H54 (cell line): ENCODE measurements around the gene GABARAPL2.
"Not testable (repeated sequence)": the region's sequence is repeated elsewhere in the genome, so short reads cannot be mapped to it uniquely, and the experiment has no call there.

Experiments
- DNase-seq: peaks from one replicate; pipeline ENCODE4 v3.0.0; 2011; ENCODE audit warnings: low spot score, mixed read lengths; ENCODE audit not compliant: insufficient read length
- FAIRE-seq: peaks from 3 replicates; lab custom pipeline; 2011; peaks lifted over from hg19 to GRCh38; lab: Jason Lieb, UNC
- POLR2A ChIP-seq: IDR thresholded peaks from 2 replicates; pipeline ENCODE4 v1.6.1; 2011; ENCODE audit warnings: low read depth, mild to moderate bottlenecking, low read length

GABARAPL2 gene

DNA sequence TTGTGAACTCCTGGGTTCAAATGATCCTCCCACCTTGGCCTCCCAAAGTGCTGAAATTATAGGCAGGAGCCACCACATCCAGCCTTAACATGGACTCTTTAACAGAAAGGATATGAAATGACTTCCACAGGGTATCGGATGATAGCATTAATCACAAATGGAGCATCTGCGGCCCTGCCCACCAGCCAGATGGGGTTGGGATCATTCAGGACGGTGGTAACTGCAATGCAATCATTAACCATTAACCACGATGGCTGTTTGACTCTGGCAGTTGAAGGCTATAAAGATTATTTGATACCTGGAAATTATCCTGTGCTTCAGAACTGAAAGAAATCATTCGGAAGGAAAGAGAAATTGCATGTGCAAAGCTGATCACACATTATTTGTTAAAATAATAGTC lies 24.9 kb upstream of the GABARAPL2 start:
- no peak for DNase-seq
- FAIRE-seq, result no peak
- TF ChIP-seq POLR2A, result no peak

DNA sequence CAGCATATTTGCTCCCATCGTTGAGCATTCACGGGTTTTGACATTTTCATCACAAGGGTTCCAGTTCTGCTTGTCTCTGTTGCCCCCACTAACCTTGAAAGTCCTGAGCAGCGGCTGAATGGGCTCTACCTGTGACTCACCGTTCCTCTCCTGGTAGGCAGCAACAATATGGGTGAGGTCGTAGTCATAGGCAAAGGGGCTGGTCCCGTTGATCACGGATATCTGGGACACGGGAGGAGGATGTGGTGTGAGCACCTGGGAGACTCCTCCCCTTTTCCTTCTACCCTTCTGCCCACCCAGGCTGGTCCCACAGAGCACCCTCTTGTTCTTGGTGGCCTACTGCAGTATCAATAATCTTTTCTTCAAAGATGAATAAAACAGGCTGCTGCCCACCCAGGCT lies 23.7 kb upstream of the GABARAPL2 start:
- not testable (repeated sequence) for FAIRE-seq, DNase-seq

DNA sequence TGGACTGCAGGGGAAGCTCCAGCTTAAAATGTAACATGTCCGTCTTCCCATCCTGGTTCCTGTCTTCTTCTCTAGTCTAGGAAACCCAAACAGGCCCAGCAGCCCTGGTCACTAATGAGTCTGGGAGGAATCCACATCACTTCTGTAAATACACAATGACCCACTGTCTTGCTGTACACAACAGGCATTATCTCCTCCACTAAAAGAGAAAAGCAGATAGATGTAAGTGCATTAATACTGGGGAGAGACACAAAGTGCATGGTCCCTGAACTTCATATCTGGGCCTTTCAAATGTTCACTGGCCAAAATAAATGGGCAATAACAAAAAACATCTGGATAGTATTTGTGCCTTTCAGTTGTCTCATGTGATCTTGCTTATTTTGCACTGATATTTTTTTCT lies 20.3 kb upstream of the GABARAPL2 start:
- FAIRE-seq, DNase-seq: not testable (repeated sequence)

DNA sequence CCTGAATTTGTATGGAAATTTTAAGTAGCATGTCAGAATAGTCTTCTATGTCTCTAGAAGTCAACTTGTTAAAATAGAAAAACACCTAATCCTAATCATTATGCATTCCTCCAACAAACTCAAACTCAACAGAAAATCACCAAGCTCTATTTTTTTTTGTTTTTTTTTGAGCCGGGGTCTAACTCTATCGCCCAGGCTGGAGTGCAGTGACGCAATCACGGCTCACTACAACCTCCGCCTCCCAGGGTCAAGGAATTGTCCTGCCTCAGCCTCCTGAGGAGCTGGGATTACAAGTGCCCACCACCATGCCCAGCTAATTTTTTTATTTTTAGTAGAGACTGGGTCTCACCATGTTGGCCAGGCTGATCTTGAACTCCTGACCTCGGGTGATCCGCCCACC lies 19.9 kb upstream of the GABARAPL2 start:
- DNase-seq, result no peak
- TF ChIP-seq POLR2A, result no peak
- FAIRE-seq, result no peak

DNA sequence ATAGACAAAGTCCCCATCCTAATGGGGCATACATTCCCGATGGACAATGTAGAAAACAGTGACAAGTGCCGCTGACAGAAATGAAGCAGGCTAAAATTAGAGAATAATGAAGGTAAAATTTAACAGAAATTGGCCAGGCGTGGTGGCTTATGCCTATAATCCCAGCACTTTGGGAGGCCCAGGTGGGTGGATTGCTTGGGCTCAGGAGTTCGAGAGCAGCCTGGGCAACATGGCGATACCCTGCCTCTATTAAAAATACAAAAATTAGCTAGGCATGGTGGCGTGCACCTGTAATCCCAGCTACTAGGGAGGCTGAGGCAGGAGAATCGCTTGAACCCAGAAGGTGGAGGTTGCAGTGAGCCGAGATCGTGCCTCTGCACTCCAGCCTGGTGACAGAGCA lies 17.7 kb upstream of the GABARAPL2 start:
- DNase-seq, result not testable (repeated sequence)

DNA sequence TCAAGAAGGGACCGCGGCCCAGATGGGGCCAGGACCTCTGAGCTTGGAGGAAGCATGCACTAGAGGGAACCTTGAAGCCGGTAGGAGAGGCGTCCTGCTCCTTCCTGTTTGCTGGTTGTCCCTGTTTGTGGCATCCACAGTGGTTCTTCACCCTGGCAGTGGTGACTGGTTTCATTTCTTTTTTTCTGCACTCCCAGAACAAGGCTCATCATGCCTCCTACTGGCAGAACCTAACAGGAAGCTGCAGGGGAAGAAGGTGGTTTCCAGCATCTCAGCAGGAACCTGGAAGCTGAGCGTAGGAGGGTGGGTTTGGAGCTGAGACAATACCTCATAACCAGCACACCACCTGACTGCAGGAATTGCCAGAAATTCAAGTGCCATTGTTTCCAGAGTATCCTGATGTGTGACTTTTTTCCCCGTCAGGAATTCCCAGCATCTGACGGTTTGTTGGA lies 15.9 kb upstream of the GABARAPL2 start:
- TF ChIP-seq POLR2A, result no peak
- peak; percentile 79 for DNase-seq
- FAIRE-seq, result no peak

More for the DNA sequence above, 17.7 kb upstream of the GABARAPL2 start:
- not testable (repeated sequence) for FAIRE-seq

DNA sequence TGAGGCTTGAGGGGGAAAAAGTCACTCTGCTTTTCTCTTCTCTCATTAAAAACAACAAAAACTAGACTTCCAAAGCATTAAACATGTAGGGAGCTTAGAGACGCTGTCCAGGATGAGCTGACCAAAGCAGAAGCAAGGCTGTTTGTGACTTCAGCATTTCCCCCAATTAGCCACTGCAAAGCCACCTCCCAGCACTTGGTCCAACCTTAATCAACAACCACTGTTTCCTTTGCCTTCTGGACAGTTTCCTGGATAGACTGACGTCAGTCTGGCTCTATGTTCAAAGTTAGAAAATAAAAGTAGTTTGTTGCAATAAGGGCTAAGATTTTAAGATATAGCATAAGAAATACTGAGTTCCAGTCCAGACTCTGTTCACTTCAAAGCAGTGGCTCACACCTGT lies 13.2 kb upstream of the GABARAPL2 start:
- DNase-seq (no peak), FAIRE-seq (no peak)
- TF ChIP-seq POLR2A, result no peak

DNA sequence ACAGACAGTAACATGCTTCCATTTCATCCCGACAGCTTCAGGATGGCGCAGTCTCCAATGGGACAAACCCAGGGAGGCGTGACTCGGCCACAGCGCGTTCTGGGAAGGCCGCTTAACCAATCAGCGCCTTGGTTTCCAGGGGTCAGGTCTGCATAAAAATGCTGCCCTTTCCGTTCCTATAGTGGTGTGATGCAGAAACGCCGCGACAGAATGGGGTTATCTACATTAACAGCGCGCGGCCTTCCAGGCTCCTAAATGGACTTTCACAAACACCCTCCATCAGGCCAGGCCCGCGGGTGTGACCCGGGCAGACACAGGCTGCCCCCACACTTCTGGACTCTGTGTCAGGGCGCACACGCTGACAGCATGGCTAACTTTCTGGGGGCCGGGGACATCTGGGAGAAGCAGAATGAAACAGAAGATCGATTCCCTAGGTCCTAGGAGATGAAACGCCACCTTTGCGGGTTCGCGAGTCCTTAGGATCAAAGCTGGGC lies 10.9 kb upstream of the GABARAPL2 start:
- FAIRE-seq, result peak; percentile 38
- TF ChIP-seq POLR2A, result peak; percentile 29; the same call in 1 of the 2 replicates
- DNase-seq, result peak; percentile 91

DNA sequence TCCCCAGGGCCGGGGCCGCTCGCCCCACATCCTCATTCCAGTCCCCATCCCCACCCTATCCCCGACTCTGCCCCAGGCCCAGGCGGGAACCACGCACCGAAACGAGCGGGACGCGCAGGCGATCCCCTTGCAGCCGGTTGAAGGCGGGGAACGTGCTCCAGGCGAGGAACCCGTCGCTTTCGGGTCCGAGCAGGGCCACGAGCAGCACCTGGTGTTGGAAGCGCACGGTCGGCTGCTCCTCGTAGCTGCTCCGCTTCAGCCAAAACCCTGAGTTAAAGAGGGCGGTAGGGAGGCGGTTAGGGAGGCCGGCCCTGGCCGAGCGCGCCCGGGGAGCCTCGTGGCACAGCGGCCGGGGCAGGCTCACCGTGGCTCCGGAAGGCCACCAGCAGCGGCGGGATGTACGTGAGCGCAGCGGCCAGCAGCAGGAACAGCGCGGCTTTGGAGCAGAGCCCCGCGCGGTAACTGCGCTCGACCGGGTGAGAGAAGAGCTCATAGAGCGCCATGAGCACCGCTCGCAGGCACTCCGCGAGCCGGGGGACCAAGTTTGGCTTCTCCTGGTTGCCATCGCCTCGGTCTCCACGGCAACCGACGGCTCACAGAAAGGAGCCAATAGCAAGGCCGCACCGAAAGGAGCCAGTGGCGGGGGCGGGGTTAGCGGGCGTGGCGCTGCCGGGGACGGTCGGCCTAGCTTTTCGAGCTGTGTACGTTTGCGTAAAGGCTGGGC lies 10.3 kb upstream of the GABARAPL2 start, which contains the start of gene TMEM231:
TMEM231 (minus strand) TSS at position 546 of the 724 bp plus-strand sequence; CDS start at position 503, 43 bp downstream.
- DNase-seq, result peak; percentile 94
- peak; percentile 42; the same call in 1 of the 2 replicates for TF ChIP-seq POLR2A
- FAIRE-seq, result no peak

DNA sequence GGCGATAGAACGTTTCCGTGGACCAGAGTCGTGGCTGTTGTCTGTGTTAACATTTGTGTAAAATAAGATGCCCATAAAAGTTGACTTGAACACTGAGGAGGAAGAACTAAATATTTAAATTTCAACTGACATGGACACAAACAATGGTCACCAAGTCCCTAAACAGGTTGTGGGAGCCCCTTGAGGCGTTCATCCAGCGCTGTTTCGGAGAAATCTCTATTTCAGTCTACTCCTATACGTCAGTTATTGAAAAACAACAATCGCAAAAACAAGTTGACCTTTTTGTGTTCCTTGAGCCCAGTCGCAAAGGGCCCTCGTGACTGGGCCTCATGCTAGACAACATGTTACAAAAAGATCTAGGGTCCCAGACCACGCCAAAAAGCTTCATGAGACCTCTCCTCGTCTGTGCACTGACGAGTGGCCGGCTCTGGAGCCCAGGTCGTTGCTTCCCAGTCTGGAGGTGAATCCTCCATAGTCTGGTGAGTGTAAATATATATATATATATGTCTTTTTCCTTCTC lies 9.7 kb upstream of the GABARAPL2 start:
- DNase-seq, result no peak
- FAIRE-seq, result no peak
- no peak for TF ChIP-seq POLR2A

DNA sequence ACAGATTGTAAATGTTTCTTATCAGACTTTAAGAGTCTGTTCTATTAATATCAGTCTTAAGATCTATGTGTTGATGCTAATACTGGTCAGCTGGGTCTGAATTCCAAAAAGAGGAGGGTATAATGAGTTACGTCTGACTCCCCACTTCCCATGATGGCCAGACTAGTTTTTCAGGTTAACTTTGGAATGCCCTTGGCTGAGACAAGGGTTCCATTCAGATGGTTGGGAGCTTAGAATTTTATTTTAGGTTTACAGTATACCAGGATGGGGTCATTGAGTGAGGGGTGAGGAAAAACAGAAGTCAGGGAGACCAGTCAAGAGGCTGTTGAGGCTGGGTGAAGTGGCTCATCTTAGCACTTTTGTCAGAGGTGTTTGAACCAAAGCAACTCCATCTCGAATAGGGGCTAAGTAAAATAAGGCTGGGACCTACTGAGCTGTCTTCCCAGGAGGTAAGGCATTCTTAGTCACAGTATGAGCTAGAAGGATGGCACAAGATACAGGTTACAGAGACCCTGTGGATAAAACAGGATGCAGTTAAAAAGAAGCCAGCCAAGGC lies 7.3 kb upstream of the GABARAPL2 start:
- no peak for FAIRE-seq
- no peak for TF ChIP-seq POLR2A
- DNase-seq, result no peak

DNA sequence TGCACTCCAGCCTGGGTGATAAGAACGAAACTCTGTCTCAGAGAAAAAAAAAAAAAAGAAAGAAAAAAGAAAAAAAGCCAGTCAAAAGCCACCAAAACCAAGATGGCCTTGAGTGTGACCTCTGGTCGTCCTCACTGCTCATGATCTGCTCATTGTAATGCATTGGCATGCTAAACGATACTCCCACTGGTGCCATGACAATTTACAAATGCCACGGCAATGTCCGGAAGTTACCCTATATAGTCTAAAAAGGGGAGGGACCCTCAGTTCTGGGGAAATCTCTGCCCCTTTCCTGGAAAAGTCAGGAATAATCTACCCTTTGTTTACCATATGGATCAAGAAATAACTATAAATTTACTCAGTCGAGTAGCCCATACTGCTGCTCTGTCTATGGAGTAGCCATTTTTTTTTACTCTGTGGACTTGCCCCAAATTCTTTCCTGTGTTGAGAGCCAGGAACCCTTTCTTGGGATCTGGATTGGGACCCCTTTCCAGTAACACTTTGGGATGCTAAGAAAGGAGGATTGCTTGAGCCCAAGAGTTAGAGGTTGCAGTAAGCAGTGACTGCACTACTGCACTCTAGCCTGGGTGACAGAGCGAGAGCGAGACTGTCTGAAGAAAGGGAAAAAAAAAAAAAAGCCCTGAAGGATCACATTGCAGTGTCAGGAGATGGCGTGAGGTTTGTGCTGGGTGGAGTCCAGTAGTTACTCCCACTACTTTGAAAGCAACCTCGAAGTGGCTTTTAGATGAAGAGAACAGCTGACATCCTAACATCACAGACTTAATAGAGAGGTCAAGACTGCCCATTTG lies 6.4 kb upstream of the GABARAPL2 start:
- no peak for TF ChIP-seq POLR2A
- DNase-seq (peak; percentile 9), FAIRE-seq (no peak)

DNA sequence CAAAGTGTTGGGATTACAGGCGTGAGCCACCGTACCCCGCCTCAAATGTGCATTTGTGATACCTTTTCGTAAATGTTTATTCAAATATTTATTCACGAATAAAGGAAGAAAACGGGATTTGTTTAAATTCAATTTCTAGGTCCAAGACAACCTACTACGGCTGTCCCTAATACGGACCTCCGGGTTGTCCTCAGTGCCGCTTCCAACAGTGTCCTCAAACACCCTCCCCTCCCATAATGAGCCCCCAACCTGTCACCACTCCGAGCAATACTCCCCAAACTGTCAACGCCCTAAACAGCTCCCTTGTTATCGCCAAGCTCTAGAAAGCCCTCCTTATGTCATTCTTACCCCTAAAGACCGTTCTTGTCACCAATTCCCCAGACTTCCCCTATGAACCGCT lies 539 bp upstream of the GABARAPL2 start:
- TF ChIP-seq POLR2A, result no peak
- FAIRE-seq, result no peak

DNA sequence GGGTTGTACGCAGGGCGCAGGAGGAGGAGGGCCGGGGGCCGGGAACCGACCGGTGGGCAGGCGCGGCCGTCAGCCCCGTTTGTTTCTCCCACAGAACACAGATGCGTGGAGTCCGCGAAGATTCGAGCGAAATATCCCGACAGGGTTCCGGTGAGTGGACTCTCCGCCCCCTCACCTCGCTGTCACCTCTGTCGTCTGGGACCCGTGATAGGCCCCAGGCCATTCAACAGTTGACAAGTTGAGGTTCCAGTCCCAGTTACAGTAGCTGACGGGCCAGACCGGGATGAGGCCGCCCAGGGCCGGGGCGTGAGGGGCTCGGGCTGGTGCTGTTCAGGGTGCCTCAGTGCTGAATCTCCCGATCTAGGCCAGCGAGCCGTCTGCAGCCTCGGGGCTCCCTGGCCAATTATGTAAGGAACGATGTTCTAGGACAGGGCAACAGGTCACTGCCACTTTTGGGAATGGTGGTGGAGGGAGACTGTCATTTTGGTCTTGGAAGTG lies 628 bp downstream of the GABARAPL2 start:
- FAIRE-seq (no peak), DNase-seq (no peak)
- no peak for TF ChIP-seq POLR2A

More for the DNA sequence above, 539 bp upstream of the GABARAPL2 start:
- DNase-seq, result no peak
